ENCODE results near the gene FCSK.

DNA sequence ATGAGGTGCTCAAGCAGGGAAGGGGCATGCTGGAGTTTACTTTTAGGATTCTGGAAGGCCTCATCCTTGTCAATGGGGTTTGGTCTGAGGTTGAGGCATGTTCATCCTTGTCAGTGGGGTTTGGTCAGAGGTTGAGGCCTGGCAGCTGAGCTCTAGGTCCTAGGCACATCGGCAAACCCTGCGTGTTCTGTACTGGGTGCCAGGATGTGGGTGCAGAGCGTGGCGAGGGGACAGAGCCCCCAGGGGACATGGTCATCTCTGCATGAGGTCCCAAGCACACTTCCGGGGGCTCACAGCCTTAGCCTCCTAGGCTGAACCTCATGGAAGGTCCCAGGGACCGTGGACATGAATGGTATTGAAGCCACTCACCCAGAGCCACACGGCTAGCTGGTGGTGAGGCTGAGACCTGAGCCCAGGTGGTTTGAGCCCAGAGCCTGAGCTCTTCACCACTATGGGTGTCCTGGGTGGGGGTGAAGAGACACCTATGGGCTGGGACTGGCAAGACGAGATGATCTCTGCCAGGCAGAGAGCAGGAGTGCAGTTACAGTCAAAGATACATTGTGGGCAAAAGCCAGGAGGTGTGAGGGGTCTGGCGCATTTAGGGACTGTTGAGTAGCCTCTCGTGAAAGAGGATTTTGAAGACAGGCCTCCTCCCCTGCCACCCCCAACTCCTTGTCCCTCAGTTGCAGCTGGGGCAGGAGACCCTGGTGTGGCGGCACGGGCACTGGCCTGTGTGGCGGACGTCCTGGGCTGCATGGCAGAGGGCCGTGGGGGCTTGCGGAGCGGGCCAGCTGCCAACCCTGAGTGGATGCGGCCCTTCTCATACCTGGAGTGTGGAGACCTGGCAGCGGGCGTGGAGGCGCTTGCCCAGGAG is 19.3 kb downstream of the FCSK start:
- no peak for TF ChIP-seq GATA3 (IDR thresholded peaks at IDR 0.05; ENCODE audit: low read depth, low read length)
- TF ChIP-seq GATA2 (IDR thresholded peaks at IDR 0.05; ENCODE audit: low read depth, low read length): no peak

Measured in SH-SY5Y (cell line).